ENCODE results near the gene C11orf91.
A peak's percentile ranks its signal among the peaks of the same experiment; 100 is the strongest.

The C11orf91 gene, protein sequence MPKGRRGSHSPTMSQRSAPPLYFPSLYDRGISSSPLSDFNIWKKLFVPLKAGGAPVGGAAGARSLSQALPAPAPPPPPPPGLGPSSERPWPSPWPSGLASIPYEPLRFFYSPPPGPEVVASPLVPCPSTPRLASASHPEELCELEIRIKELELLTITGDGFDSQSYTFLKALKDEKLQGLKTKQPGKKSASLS

DNA sequence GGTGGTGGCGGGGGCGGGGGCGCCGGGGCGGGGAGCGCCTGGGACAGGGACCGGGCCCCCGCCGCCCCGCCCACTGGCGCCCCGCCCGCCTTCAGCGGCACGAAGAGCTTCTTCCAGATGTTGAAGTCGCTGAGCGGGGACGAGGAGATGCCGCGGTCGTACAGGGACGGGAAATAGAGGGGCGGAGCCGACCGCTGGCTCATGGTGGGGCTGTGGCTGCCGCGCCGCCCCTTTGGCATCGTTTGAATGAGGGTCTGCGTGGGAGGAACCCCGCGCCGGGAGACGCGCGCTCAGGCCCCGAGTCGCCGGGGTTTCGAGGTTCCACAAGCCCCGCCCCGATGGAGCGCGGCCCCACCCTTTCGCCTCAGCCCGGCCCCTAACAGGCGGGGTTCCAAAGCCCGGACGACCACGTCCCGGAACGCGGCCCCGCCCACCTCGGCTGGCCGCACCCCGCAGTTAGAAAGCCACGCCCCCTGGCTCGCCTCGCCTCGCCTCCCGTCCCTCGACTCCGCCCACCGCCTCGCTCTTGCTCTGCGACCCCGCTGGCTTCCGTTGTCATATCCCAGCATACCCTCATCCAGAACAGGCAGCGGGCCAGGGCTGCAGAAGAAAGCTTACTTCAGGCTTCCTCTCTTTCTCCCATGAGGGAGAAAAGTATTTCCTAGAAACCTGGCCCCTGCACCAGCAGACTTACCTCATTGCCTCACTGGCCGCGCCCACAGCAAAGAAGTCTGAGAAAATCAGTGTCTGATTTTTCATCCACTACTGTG, at the start of gene C11orf91:
C11orf91 (minus strand) TSS at position 325 of the 770 bp plus-strand sequence; CDS start at position 239, 86 bp downstream.
- DNase-seq (ENCODE audit: low read depth) = peak; percentile 99
- TF ChIP-seq, protein P1, sequence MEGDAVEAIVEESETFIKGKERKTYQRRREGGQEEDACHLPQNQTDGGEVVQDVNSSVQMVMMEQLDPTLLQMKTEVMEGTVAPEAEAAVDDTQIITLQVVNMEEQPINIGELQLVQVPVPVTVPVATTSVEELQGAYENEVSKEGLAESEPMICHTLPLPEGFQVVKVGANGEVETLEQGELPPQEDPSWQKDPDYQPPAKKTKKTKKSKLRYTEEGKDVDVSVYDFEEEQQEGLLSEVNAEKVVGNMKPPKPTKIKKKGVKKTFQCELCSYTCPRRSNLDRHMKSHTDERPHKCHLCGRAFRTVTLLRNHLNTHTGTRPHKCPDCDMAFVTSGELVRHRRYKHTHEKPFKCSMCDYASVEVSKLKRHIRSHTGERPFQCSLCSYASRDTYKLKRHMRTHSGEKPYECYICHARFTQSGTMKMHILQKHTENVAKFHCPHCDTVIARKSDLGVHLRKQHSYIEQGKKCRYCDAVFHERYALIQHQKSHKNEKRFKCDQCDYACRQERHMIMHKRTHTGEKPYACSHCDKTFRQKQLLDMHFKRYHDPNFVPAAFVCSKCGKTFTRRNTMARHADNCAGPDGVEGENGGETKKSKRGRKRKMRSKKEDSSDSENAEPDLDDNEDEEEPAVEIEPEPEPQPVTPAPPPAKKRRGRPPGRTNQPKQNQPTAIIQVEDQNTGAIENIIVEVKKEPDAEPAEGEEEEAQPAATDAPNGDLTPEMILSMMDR (IDR thresholded peaks at IDR 0.05; ENCODE audit: low read length, missing control alignments) = no peak
- H3K4me3 ChIP-seq (replicated peaks; ENCODE audit: low read depth, low read length) = peak within 1 kb of the TSS; percentile 42

DNA sequence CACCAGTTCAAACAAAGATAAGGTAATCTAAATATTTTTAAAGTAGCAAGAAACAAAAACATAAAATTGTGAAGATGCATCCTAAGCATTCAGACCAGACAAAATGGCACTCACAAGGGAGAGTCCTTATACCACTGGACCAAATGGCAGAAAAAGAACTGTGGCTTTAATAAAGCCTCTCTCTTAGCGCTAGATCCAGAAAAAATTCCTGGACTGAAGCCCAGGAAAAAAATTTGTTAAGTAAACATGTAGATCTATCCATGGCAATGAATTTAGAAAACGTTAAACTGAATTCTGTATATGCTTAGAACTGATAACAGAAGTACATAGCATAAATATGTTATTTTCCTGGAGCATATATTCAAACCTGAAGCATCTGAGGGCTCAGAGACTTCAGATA, 47.4 kb upstream of the C11orf91 start:
- no peak overlapping the region for H3K4me3 ChIP-seq (replicated peaks; ENCODE audit: low read depth, low read length)
- peak; percentile 67 for DNase-seq (ENCODE audit: low read depth)
- TF ChIP-seq, protein P1 (IDR thresholded peaks at IDR 0.05; ENCODE audit: low read length, missing control alignments) = no peak

DNA sequence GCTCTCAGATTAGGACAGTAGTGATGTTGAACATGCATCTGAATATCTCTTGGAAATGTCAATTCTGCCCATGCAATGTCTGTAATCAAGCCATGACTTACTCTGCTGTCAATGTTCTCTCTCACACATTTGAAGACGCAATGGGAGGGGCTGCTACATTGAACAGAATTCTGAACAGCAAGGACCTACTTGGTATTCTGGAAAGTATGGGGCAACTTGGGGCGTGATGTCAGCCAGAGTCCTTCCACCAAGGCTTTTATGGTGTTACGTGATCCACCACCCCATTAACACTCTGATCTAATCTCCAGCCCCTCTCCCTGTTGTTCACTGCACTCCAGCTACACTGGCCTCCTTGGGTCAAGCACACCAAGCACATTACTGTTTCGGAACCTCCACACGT, 42.7 kb upstream of the C11orf91 start:
- DNase-seq (ENCODE audit: low read depth) = no peak
- TF ChIP-seq, protein P1 (IDR thresholded peaks at IDR 0.05; ENCODE audit: low read length, missing control alignments) = no peak

DNA sequence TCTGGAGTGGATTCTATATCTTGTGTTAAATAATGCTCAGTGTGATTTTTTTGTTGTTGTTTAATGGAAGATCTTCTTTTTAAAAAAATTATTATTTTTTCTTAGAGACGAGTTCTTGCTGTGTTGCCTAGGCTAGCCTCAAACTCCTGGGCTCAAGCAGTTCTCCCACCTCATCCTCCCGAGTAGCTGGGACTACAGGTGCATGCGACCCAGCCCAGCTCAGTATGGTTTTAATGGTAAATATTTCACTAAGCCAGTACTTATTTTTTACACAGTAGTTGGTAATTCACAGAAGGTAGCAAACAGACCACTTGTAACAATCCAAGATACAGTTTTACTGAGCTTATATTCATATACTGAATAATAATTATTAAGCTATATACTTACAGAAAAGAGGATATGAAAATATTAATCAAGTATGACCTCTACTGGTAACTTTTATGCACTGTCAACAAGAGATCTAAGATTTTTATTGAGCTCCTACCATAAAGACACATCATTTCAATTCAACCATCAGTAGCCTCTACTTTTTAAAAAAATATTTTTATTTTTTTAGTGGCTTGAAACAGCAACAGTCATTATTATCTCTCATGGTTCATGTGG, 41.7 kb upstream of the C11orf91 start:
- peak; percentile 68 for DNase-seq (ENCODE audit: low read depth)
- no peak overlapping the region for H3K4me3 ChIP-seq (replicated peaks; ENCODE audit: low read depth, low read length)
- TF ChIP-seq, protein P1 (IDR thresholded peaks at IDR 0.05; ENCODE audit: low read length, missing control alignments) = peak; percentile 47

More for the DNA sequence above, 42.7 kb upstream of the C11orf91 start:
- H3K4me3 ChIP-seq (replicated peaks; ENCODE audit: low read depth, low read length) = no peak overlapping the region

DNA sequence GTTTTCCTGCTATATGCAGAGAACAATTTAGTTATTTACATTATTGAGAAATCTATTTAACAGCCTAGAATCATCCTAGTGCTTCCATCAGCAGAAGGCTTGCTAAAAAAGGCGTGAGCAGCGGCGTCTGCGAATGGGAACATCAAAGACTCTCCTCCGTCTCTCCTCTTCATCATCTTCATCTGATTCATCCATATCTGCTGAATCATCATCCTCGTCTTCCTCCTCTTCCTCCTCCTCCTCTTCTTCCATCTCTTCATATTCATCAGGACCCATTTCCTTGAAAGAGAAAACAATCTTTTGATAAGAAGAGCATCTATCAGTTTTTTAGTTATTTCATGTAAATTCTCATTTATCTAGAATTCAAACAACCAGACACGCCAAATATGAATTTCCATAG, 41.2 kb upstream of the C11orf91 start:
- DNase-seq (ENCODE audit: low read depth) = no peak
- TF ChIP-seq, protein P1 (IDR thresholded peaks at IDR 0.05; ENCODE audit: low read length, missing control alignments) = no peak
- no peak overlapping the region for H3K4me3 ChIP-seq (replicated peaks; ENCODE audit: low read depth, low read length)

DNA sequence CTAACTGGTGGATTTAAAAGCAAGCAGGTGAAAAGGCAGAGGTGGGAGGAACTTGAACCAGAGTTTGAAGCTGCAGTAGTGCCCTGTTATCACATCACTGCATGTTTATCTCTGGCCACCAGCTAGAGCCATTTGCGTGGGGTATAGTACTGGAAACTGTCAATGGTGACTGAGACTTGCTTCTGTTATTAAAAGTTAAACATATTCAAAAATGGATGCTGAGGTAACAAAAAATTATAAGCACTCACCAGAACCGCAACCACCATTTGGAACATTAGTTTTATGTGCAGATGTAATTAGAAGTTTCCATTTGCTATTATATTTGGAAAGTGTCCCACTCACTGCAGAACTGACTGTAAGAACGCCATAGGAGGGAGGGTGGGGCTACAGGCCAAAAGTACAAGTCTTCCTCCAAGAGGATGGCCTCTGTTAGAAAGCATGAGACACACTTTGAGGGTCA, 36.8 kb upstream of the C11orf91 start:
- DNase-seq (ENCODE audit: low read depth) = no peak
- TF ChIP-seq, protein P1 (IDR thresholded peaks at IDR 0.05; ENCODE audit: low read length, missing control alignments) = no peak
- H3K4me3 ChIP-seq (replicated peaks; ENCODE audit: low read depth, low read length) = no peak overlapping the region

Data from fibroblast of pulmonary artery (primary cell).